SK-N-SH treated with all-trans-retinoic acid at 6 μM for 48 hours (cell line): ENCODE results near the gene ERI3.

Source experiments
- ATAC-seq: fragments of 200-7000 bp; cut with Tn5 transposase; 3 replicates; pipeline ENCODE4 v1.9.1; 2020; ENCODE audit warnings: mild to moderate bottlenecking, moderate library complexity
- ARNTL ChIP-seq: fragments of 450-650 bp; formaldehyde crosslinking; IDR thresholded peaks from 2 replicates; pipeline ENCODE4 v1.5.0; 2020; ENCODE audit warnings: low read depth, mild to moderate bottlenecking, moderate library complexity, borderline replicate concordance
- BACH2 ChIP-seq: fragments of 250-450 bp; sonication (Bioruptor Pico); IDR thresholded peaks from 2 replicates; pipeline ENCODE4 v1.9.0; 2021; ENCODE audit warnings: mild to moderate bottlenecking, borderline replicate concordance
- CSDC2 ChIP-seq: fragments of 250-450 bp; sonication (Bioruptor Pico); IDR thresholded peaks from 2 replicates; pipeline ENCODE4 v1.5.0; 2020; ENCODE audit warnings: mild to moderate bottlenecking, moderate library complexity
- ESRRG ChIP-seq: fragments of 250-450 bp; sonication (Bioruptor Pico); IDR thresholded peaks from 2 replicates; pipeline ENCODE4 v1.6.1; 2021; ENCODE audit warnings: mild to moderate bottlenecking
- GLIS3 ChIP-seq: fragments of 250-450 bp; sonication (Bioruptor Pico); IDR thresholded peaks from 2 replicates; pipeline ENCODE4 v1.5.0; 2020; ENCODE audit warnings: mild to moderate bottlenecking, moderate library complexity
- ISL1 ChIP-seq: fragments of 250-450 bp; sonication (Bioruptor Pico); IDR thresholded peaks from 2 replicates; pipeline ENCODE4 v2.1.2; 2022; ENCODE audit warnings: mild to moderate bottlenecking, moderate library complexity
- OSR1 ChIP-seq: fragments of 250-450 bp; sonication (Bioruptor Pico); IDR thresholded peaks from 2 replicates; pipeline ENCODE4 v1.8.0; 2022; ENCODE audit warnings: moderate library complexity, mild to moderate bottlenecking, inconsistent platforms
- PPARA ChIP-seq: fragments of 250-450 bp; sonication (Bioruptor Pico); IDR thresholded peaks from 2 replicates; pipeline ENCODE4 v1.5.0; 2020; ENCODE audit warnings: mild to moderate bottlenecking, borderline replicate concordance
- RARB ChIP-seq: fragments of 250-450 bp; sonication (Bioruptor Pico); IDR thresholded peaks from 2 replicates; pipeline ENCODE4 v1.8.0; 2021; ENCODE audit warnings: mild to moderate bottlenecking, moderate library complexity
- SNAI2 ChIP-seq: fragments of 250-450 bp; sonication (Bioruptor Pico); IDR thresholded peaks from 2 replicates; pipeline ENCODE4 v1.5.0; 2020; ENCODE audit warnings: mild to moderate bottlenecking, moderate library complexity
- TCF4 ChIP-seq: fragments of 250-450 bp; sonication (Bioruptor Pico); IDR thresholded peaks from 2 replicates; pipeline ENCODE4 v1.8.0; 2021; ENCODE audit warnings: mild to moderate bottlenecking, moderate library complexity, borderline replicate concordance
- TOX ChIP-seq: fragments of 250-450 bp; sonication (Bioruptor Pico); IDR thresholded peaks from 2 replicates; pipeline ENCODE4 v1.8.0; 2021; ENCODE audit warnings: mild to moderate bottlenecking, moderate library complexity, borderline replicate concordance
- ZC3H10 ChIP-seq: fragments of 250-450 bp; sonication (Bioruptor Pico); IDR thresholded peaks from 2 replicates; pipeline ENCODE4 v1.5.1; 2021; ENCODE audit warnings: mild to moderate bottlenecking, moderate library complexity
- ZFP3 ChIP-seq: fragments of 250-450 bp; sonication (Bioruptor Pico); IDR thresholded peaks from 2 replicates; pipeline ENCODE4 v1.5.0; 2020; ENCODE audit warnings: mild to moderate bottlenecking, moderate library complexity
- ZFP30 ChIP-seq: fragments of 450-650 bp; formaldehyde crosslinking; IDR thresholded peaks from 2 replicates; pipeline ENCODE4 v1.5.0; 2022; ENCODE audit warnings: mild to moderate bottlenecking, moderate library complexity
- ZNF565 ChIP-seq: fragments of 450-650 bp; formaldehyde crosslinking; conservative IDR thresholded peaks from 2 replicates; pipeline ENCODE4 v1.5.0; 2020; ENCODE audit warnings: low read depth, mild to moderate bottlenecking, moderate library complexity
- ZNF70 ChIP-seq: fragments of 450-650 bp; formaldehyde crosslinking; IDR thresholded peaks from 2 replicates; pipeline ENCODE4 v1.5.0; 2020; ENCODE audit warnings: mild to moderate bottlenecking, moderate library complexity
- ZNF8 ChIP-seq: fragments of 450-650 bp; formaldehyde crosslinking; IDR thresholded peaks from 2 replicates; pipeline ENCODE4 v1.5.0; 2020; ENCODE audit warnings: mild to moderate bottlenecking, moderate library complexity
- TF ChIP-seq, protein P1 (sequence below): fragments of 250-450 bp; sonication (Bioruptor Pico); IDR thresholded peaks from 2 replicates; pipeline ENCODE4 v1.5.1; 2021; ENCODE audit warnings: mild to moderate bottlenecking, moderate library complexity
- TF ChIP-seq, protein P2 (sequence below): fragments of 250-450 bp; sonication (Bioruptor Pico); IDR thresholded peaks from 2 replicates; pipeline ENCODE4 v1.5.0; 2020; ENCODE audit warnings: mild to moderate bottlenecking, moderate library complexity
- TF ChIP-seq, protein P3 (sequence below): fragments of 250-450 bp; sonication (Bioruptor Pico); IDR thresholded peaks from 2 replicates; pipeline ENCODE4 v1.5.1; 2020; ENCODE audit warnings: low read depth, mild to moderate bottlenecking, moderate library complexity
- TF ChIP-seq, protein P4 (sequence below): fragments of 250-450 bp; sonication (Bioruptor Pico); IDR thresholded peaks from 2 replicates; pipeline ENCODE4 v1.8.0; 2020; ENCODE audit warnings: mild to moderate bottlenecking, moderate library complexity, borderline replicate concordance
- TF ChIP-seq, protein P5 (sequence below): fragments of 250-450 bp; sonication (Bioruptor Pico); IDR thresholded peaks from 2 replicates; pipeline ENCODE4 v1.8.0; 2021; ENCODE audit warnings: low read depth, mild to moderate bottlenecking, moderate library complexity, borderline replicate concordance

ERI3 gene

DNA sequence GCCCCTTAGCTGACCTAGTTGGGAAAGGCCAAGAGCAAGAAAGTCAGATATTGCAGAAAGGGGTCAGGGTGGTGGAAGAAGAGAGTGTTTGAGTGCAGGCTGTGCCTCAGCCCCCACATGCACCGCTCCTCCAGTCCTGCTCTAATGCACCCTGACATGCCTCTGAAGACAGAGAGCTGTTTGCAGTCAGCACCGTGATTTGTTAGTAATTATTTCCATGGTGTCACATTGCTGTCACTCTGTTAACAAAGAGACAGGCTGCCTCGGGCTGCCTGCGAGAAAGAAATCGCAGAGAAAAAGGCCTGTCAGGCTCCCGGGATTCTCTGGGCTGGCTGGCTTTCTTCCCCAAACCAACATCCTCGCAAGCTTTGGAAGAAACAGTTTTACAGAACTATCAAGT is 58.3 kb downstream of the ERI3 start:
- TF ChIP-seq ZFP30 (CRISPR knock-in tag) (no peak), ESRRG (CRISPR knock-in tag) (no peak), RARB (no peak), ARNTL (no peak), ZNF565 (CRISPR knock-in tag) (no peak), ZNF8 (CRISPR knock-in tag) (no peak), ZFP3 (CRISPR knock-in tag) (no peak), TCF4 (no peak), OSR1 (CRISPR knock-in tag) (no peak), BACH2 (CRISPR knock-in tag) (no peak), GLIS3 (CRISPR knock-in tag) (no peak), SNAI2 (CRISPR knock-in tag) (no peak)
- TF ChIP-seq, protein P1, sequence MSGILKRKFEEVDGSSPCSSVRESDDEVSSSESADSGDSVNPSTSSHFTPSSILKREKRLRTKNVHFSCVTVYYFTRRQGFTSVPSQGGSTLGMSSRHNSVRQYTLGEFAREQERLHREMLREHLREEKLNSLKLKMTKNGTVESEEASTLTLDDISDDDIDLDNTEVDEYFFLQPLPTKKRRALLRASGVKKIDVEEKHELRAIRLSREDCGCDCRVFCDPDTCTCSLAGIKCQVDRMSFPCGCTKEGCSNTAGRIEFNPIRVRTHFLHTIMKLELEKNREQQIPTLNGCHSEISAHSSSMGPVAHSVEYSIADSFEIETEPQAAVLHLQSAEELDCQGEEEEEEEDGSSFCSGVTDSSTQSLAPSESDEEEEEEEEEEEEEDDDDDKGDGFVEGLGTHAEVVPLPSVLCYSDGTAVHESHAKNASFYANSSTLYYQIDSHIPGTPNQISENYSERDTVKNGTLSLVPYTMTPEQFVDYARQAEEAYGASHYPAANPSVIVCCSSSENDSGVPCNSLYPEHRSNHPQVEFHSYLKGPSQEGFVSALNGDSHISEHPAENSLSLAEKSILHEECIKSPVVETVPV (CRISPR knock-in tag): no peak
- TF ChIP-seq, protein P2, sequence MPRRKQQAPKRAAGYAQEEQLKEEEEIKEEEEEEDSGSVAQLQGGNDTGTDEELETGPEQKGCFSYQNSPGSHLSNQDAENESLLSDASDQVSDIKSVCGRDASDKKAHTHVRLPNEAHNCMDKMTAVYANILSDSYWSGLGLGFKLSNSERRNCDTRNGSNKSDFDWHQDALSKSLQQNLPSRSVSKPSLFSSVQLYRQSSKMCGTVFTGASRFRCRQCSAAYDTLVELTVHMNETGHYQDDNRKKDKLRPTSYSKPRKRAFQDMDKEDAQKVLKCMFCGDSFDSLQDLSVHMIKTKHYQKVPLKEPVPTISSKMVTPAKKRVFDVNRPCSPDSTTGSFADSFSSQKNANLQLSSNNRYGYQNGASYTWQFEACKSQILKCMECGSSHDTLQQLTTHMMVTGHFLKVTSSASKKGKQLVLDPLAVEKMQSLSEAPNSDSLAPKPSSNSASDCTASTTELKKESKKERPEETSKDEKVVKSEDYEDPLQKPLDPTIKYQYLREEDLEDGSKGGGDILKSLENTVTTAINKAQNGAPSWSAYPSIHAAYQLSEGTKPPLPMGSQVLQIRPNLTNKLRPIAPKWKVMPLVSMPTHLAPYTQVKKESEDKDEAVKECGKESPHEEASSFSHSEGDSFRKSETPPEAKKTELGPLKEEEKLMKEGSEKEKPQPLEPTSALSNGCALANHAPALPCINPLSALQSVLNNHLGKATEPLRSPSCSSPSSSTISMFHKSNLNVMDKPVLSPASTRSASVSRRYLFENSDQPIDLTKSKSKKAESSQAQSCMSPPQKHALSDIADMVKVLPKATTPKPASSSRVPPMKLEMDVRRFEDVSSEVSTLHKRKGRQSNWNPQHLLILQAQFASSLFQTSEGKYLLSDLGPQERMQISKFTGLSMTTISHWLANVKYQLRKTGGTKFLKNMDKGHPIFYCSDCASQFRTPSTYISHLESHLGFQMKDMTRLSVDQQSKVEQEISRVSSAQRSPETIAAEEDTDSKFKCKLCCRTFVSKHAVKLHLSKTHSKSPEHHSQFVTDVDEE (CRISPR knock-in tag): no peak
- TF ChIP-seq, protein P3, sequence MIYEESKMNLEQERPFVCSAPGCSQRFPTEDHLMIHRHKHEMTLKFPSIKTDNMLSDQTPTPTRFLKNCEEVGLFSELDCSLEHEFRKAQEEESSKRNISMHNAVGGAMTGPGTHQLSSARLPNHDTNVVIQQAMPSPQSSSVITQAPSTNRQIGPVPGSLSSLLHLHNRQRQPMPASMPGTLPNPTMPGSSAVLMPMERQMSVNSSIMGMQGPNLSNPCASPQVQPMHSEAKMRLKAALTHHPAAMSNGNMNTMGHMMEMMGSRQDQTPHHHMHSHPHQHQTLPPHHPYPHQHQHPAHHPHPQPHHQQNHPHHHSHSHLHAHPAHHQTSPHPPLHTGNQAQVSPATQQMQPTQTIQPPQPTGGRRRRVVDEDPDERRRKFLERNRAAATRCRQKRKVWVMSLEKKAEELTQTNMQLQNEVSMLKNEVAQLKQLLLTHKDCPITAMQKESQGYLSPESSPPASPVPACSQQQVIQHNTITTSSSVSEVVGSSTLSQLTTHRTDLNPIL (CRISPR knock-in tag): no peak
- TF ChIP-seq, protein P4, sequence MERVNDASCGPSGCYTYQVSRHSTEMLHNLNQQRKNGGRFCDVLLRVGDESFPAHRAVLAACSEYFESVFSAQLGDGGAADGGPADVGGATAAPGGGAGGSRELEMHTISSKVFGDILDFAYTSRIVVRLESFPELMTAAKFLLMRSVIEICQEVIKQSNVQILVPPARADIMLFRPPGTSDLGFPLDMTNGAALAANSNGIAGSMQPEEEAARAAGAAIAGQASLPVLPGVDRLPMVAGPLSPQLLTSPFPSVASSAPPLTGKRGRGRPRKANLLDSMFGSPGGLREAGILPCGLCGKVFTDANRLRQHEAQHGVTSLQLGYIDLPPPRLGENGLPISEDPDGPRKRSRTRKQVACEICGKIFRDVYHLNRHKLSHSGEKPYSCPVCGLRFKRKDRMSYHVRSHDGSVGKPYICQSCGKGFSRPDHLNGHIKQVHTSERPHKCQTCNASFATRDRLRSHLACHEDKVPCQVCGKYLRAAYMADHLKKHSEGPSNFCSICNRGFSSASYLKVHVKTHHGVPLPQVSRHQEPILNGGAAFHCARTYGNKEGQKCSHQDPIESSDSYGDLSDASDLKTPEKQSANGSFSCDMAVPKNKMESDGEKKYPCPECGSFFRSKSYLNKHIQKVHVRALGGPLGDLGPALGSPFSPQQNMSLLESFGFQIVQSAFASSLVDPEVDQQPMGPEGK (CRISPR knock-in tag): no peak
- ATAC-seq: no peak

DNA sequence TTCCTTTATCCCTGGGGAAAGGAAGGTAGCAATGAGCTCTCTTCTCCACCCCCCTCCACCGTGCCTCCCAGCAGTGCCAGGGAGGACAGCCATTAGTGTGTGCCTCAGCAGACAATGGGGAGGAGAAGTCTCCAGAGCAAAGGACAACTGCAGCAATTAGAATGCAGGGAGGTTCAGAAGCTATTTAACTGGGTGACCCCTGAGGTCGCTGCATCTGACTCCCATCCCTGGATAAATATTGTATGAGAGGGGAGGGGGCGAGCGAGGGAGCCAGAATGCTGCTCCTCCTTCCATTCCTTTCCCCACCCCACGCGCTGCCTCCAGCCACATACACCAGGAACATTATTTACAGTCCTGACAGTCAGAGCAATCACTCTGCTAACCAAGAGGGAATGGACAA is 59.0 kb downstream of the ERI3 start:
- TF ChIP-seq SNAI2 (CRISPR knock-in tag): no peak
- TF ChIP-seq PPARA (CRISPR knock-in tag): no peak
- TF ChIP-seq ZNF565 (CRISPR knock-in tag): no peak
- TF ChIP-seq, protein P4 (CRISPR knock-in tag): no peak
- TF ChIP-seq, protein P1 (CRISPR knock-in tag): no peak
- TF ChIP-seq ZNF8 (CRISPR knock-in tag): no peak
- no peak for TF ChIP-seq ARNTL
- TF ChIP-seq ISL1 (CRISPR knock-in tag): no peak
- TF ChIP-seq TOX: no peak
- TF ChIP-seq CSDC2 (CRISPR knock-in tag): no peak
- no peak for TF ChIP-seq ZFP3 (CRISPR knock-in tag)
- TF ChIP-seq, protein P3 (CRISPR knock-in tag): no peak
- TF ChIP-seq, protein P5, sequence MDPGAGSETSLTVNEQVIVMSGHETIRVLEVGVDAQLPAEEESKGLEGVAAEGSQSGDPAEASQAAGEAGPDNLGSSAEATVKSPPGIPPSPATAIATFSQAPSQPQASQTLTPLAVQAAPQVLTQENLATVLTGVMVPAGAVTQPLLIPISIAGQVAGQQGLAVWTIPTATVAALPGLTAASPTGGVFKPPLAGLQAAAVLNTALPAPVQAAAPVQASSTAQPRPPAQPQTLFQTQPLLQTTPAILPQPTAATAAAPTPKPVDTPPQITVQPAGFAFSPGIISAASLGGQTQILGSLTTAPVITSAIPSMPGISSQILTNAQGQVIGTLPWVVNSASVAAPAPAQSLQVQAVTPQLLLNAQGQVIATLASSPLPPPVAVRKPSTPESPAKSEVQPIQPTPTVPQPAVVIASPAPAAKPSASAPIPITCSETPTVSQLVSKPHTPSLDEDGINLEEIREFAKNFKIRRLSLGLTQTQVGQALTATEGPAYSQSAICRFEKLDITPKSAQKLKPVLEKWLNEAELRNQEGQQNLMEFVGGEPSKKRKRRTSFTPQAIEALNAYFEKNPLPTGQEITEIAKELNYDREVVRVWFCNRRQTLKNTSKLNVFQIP: no peak
- TF ChIP-seq ZFP30 (CRISPR knock-in tag): no peak
- TF ChIP-seq ZC3H10 (CRISPR knock-in tag): no peak
- TF ChIP-seq RARB: no peak
- TF ChIP-seq OSR1 (CRISPR knock-in tag): no peak
- TF ChIP-seq ZNF70: no peak
- TF ChIP-seq TCF4: no peak
- no peak for TF ChIP-seq ESRRG (CRISPR knock-in tag)
- ATAC-seq: no peak
